Stimulated activated CD4-positive, alpha-beta T cell treated with anti-CD3 and anti-CD28 coated beads, TNF-alpha, amount 100 ng/mL, for 1 hour (primary cell): ENCODE data around the gene LEP.
"Not testable (repeated sequence)": the region's sequence is repeated elsewhere in the genome, so short reads cannot be mapped to it uniquely, and the experiment has no call there.

Source experiments
- DNase-seq, 3 donors: peaks; one replicate each; pipeline ENCODE4 v3.0.0-alpha.2; 2020; ENCODE audit warnings: low read depth in 3 of 3, low spot score in 1 of 3

Gene LEP

DNA sequence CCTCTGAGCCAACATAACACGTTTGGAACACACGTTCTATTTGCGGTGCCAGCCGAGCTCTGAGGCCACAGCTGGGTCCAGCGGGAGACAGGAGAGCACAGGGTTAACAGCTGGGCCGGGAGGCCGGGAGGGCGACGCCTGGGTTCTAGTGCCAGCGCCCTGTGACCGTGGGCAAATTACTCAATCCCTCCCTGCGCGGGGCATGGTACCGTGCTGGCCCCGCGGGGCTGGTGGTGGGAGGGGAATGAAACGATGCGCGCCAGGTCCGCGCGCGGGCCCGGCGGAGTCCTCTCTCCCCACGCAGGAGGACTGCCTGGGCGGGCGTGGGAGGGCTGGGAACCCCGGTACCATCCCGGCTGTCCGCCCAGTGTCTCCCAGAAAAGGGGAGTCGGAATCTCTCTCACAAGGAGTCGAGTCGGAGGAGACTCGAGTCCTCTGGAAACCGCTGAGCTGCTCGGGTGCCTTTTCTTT, 30.4 kb downstream of the LEP start:
- no peak for DNase-seq

DNA sequence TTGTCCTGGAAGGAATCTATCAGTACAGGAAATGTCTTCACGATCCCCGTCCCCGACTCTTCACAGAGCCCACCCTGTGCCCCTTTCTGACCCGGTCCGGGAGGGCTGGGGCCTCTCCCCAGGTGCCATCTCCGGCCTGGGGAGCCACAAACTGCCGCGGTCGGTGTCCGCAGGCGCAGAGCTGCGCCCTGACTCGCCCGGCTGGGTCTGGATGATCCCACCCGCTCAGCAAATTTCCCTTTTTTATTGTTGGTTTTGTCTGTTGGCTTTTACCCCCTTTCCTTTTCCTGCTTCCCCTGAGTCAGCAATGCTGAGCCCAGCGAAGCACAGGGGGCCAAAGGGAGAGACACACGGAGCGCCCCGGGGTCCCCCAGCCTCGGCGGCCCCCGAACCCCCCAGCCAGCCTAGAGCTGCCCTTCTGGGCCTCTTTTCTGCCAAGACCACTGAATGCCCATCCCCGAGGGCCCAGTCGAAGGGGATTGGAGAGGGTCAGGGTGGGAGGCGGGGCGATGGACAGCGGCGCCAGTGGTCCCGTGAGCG, 30.9 kb downstream of the LEP start:
- DNase-seq: no peak

DNA sequence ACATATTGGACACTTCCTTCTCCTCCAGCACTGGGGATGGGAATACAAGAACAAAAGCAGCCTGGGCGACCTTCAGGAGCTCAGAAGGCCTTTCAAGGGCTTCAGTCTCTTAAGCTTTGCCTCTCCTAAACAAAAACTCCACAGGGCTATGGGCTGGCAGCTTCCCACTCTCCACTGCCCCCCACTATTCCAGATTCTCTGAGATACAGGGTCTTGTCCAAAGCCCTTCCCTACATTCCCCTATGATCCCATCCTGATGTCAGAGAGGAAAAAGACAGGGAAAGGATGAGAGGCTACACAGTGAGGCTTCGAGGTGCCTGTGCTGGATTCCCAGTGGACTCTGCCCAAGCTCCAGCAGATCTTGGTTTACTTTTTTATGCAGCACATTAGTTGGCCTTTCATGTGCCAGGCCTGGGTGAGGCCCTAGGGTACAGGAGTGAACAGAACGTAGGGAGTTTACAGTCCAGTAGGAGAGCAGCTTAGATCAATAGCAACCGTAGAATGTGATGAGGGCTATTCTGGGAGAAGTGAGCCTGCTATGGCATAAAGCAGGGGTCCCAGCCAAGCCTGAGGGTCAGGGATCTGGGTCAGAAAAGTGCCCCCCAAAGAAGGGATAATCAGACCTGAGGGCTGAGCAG, 33.3 kb downstream of the LEP start:
- DNase-seq: no peak

DNA sequence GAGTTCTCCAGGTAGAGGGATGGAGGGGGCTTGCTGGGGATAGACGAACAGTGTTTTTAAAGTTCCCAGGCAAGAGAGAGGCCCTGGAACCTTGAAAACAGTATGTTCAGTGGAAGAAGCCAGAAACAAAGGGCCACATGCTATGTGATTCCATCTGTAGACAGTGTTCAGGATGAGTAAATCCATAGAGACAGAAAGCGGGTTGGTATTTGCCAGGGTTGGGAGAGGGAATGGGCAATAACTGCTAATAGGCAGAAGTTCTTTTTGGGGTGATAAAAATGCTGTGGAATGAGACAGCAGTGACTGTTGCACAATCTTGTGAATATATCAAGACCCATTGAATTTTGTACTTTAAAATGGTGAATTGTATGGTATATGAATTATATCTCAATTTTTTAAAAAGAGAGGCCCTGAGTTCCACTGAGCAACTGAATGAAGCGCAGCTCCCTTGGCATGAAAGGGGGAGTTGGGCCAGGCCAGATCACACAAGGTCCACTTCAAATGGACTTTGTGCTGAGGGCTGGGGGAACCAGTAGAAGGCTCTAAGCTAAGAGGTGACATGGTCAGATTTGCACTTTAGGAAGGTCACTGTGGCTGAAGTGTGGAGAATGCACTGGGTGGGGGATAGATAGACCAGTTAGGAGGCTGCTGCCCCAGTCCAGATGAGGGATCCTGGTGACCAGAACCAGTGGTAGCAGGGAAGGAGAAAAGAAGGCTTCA, 34.0 kb downstream of the LEP start:
- no peak for DNase-seq

DNA sequence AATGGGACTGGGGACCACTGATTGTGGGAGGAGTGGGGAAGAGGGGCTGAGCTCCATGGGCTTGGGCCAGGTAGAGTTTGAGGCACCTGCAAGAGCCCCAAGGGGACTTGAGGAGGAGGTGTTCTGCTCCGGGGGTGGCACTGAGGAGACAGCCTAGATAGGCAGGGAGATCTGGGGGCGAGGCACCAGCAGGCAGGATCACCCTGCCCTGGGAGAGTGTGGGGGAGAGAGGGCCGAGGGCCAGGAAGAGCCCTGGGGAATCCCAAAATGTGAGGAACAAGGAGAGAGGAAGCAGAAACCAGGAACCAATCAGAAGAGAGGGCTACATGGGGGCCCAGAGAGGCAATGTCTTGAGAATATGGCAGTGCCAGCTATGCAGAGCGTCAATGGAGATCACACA, 34.6 kb downstream of the LEP start:
- DNase-seq: no peak

DNA sequence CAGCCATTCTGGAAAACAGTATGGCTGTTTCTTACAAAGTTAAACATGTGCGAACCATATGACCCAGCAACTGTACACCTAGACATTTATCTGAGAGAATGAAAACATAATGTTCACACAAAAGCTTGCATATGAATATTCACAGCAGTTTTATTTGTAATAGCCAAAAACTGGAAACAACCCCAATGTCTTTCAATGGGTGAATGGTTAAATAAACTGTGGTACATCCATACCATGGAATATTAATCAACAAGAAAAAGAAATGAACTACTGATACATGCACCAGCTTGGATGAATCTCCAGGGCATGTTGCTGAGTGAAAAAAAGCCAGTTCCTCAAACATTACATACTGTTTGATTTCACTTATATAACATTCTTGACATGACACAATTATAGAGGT, 37.3 kb downstream of the LEP start:
- DNase-seq: no peak

DNA sequence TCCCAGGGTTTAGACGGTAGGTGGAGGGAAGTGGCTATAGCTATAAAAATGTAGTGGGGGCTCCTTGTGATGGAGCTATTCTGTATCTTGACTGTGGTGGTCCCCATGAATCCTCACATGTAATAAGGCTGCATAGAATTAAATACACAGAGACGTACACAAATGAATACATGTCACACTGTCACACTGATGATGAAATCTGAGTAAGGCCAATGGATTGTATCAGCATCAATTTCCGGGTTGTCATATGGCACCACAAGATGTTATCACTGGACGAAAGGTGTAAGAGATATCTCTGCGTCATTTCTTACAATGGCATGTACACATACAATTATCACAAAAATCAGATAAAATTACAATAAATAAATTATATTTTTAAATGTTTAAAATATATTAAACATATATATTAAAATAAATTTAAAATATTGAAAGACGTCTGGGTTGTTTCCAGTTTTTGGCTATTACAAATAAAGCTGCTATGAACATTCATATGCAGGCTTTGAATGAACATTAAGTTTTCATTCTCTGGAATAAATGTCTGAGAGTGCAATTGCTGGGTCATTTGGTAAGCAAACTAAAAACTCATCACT, 38.1 kb downstream of the LEP start:
- DNase-seq: no peak

DNA sequence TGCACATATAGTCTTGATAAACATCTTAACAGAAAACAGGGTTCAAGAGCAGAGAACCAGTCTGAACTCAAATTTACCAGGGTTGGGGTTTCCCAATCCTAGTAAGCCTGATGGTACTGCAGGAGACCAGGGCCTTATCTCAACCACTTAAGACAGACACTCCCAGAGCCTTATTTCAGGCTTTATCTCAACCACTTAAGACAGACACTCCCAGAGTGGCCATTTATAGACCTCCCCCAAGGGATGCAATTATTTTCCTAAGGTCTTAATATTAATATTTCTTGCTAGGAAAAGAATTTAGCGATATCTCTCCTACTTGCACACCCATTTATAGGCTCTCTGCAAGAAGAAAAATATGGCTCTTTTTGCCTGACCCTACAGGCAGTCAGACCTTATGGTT, 39.4 kb downstream of the LEP start:
- DNase-seq: not testable (repeated sequence)

DNA sequence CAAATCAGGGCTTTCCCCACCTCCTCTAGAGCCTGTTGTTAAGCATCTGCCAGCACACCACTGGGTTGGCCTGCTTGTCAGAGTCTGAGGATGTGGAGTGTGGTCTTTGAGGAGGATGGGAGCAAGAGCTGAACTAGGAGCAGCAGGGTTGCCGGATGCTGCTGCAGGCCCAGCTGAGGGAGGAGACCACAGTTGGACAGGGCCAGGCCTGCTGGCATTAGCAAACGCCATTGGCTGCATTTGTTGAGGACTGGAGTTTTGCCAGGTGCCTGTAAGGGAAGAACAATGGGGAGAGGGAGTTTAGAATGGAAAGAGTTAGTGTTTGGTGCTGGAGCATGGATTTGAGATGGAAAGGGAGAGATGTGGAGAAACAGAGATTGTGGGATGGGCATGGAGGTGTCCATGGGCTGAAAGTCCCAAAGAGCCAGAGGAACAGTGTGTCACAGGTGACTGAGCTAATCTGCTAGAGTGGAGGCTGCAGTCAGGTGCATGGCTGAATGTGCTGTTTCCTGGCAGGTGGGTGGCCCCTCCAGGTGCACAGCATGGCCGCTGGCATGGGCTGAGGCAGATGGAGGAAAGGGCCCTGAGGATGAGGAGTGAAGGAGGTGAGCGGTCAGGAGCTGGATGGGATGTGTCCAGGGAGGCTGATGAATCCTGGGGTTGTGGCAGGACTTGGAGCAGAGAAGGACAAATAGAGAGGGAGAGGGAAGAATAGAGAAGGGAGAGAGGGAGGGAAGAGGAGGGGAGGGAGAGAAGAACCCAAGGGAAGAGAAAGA, 40.7 kb downstream of the LEP start:
- DNase-seq: no peak

DNA sequence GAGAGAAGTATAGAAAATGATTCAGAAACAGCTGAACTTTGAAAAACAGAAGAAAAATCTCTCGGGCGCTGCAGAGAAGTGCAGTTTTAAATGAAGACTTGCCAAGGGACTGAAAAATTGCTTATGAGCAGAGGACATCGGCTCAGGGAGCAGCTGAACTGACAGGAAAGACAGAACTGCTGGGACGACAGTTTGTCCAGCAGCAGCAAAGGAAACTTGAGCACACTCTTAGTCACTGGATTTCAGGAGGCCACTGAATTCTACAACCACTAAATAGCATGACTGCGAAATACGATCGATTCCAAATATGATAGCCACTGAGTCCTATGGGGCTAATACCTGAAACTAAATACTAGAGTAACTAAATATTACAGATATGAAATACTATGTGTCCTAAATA, 43.0 kb downstream of the LEP start:
- DNase-seq: no peak

DNA sequence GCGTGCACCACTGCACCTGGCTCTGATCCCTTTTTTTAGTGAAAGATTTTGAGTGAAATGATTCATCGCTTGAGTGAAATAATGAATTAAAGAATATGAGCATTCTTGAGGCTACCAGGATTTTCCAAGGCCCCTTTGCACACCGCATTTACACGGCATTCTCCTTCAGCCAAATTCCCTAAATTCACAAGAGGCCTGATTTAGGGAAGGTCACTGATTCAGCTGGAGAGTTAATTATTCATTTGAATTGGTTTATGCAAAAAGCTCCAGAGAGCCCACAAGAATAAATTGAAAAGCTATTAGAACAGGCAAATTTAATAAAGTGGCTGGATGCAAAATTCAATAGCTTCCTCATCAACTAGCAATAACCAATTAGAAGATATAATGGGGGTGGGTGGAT, 46.5 kb downstream of the LEP start:
- DNase-seq: no peak

DNA sequence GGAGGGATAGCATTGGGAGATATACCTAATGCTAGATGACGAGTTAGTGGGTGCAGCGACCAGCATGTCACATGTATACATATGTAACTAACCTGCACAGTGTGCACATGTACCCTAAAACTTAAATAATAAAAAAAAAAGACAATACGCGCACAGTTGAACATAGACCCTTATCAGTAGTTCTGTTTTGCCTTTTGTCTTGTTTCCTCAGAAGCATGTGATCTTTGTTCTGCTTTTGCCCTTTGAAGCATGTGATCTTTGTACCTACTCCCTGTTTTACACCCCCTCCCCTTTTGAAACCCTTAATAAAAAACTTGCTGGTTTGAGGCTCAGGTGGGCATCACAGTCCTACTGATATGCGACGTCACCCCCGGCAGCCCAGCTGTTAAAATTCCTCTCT, 56.9 kb downstream of the LEP start:
- not testable (repeated sequence) for DNase-seq

DNA sequence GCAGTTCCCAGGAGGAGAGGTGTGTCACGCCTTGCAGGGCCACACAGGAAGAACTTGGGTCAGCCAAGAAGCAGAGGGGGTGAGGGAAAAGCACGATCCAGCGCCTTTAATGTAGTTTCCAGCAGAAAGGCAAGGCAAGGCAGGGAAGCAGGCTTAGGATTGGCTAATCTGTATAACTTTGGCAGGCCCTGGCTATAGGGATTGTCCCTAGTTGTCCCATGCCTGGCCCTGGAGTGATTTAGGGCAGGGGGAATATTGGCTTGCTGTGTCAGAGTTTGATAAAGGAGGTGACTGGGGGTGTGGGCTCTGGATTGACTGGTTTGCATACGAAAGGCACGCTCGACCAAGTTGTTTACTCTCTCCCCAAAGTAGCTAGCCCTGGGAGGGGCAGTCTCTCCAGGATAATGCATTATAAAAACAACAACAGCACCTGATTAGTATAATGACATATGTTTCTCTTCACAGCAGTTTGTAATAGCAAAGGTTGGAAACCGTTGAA, 58.1 kb downstream of the LEP start:
- no peak for DNase-seq

DNA sequence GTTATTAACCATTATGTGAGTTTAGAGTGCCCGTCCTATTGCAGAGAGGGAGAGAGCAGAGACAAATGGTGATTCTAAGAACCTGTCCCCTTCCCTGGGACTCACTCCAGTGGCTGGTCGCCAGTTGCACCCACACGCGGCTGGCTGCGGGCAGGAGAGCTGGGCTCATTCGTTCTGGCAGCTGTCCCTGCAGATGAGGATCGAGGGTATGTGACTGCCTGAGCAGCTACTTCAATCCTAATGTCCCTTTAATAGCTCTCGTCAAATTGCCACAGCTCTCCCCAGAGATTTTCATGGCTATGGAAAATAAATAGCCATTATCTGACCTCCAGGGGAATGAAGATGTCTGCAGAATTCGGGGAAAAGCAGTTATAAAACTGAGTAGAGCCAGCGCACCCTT, 61.1 kb downstream of the LEP start:
- DNase-seq: no peak

DNA sequence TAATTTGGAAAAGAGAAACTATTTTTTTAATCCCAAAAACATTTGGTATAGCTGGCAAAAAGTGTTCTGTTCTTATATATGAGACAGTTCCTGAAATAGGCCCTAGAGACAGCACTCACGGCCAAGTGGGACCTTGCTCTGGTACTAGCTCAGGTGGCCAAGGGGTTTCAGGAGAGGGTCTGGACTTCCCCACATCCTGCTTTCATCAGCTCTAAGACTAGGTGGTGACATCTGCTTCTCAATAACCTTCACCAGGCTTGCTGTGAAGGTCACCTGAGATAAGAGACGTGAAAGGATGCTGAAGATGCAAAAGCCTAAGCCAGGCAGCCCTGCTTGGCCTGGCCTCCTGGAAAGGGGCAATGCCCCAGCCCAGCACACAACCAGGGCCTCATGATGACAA, 62.1 kb downstream of the LEP start:
- DNase-seq: no peak

DNA sequence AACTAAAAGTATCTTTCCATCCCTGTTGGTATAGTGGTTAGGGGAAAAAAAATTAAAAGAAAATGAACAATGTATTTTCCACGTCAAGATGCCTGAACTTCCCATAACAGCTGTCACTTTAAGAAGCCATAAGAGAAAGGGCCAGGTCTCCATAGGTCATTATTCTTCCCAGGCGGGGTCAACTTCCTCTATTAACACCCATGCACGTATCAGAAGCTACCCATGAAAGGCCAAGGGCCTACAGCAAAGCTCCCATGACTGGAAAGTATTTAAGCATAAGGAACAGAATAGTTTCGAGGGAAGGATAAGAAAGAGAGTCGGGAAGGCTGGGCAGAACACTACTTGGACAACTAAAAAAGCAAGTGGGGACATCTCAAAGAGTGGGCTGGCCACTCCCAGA, 62.6 kb downstream of the LEP start:
- DNase-seq: no peak

DNA sequence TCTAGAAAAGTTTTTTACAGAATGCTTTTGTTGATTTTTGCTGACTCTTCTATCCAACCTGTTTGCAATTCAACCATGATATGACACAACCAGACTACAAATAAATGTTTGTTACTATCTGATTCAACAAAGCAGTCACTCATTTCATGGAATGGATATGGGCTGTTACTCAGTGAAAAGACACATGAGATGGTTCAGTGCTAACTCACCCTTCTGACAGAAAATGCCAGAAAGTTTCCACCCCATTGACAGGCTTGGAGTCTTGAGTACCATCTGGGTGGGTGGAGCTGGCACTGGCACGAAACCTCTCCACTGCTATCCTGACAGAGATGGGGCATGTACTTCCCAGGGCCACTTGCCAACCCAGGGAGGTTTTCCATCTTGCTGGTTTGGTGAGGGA, 63.1 kb downstream of the LEP start:
- no peak for DNase-seq

DNA sequence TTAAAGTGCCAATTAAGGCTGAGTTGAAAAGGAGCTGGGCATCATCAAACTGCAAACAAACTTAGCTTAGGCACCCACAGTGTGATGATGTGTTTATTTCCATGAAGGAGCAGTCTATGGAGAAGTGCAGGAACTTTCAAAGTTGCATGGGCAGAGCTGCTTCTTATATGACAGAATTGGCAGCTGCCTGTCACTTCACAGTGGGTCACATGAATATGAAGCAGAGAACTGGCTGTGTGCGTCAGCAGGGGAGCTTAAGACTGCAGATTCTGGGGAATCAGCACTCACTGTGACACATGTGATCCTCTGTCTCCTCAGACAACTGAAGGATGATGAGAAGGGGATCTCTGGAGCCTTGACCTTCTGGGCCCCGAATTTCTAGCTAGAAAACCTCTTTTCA, 66.0 kb downstream of the LEP start:
- no peak for DNase-seq
